Skeletal muscle tissue (tissue), 5 donors: ENCODE data around the gene GBE1. TPM values are rescaled to one million over a fixed set of nuclear protein-coding genes. Genes with fewer than 3 reads are reported as not detected.

ENCODE experiments used
- H3K27ac ChIP-seq: one replicate; pipeline ENCODE4 v1.7.0; 2013; ENCODE audit warnings: mild to moderate bottlenecking, low read depth, low read length, inconsistent platforms
- H3K27me3 ChIP-seq, 3 donors: one replicate each; pipeline ENCODE4 v1.7.0; 2013; ENCODE audit warnings: low read length in 3 of 3; ENCODE audit not compliant: control insufficient read depth in 3 of 3, insufficient read depth in 3 of 3
- H3K36me3 ChIP-seq, 3 donors: one replicate each; pipeline ENCODE4 v1.7.0; 2013; ENCODE audit warnings: low read length in 3 of 3; ENCODE audit not compliant: control insufficient read depth in 3 of 3, insufficient read depth in 3 of 3
- H3K4me1 ChIP-seq, 3 donors: one replicate each; pipeline ENCODE4 v1.7.0; 2013; ENCODE audit warnings: low read length in 3 of 3, mild to moderate bottlenecking in 3 of 3; ENCODE audit not compliant: control insufficient read depth in 3 of 3, insufficient read depth in 3 of 3
- H3K4me3 ChIP-seq, 3 donors: one replicate each; pipeline ENCODE4 v1.7.0; 2013; ENCODE audit warnings: low read length in 3 of 3
- H3K9ac ChIP-seq, 3 donors: one replicate each; pipeline ENCODE4 v1.7.0; 2013; ENCODE audit warnings: low read length in 3 of 3, mild to moderate bottlenecking in 3 of 3, moderate library complexity in 2 of 3, low read depth in 1 of 3
- H3K9me3 ChIP-seq, 3 donors: one replicate each; pipeline ENCODE4 v1.7.0; 2013; ENCODE audit warnings: low read length in 3 of 3; ENCODE audit not compliant: control insufficient read depth in 3 of 3
- small RNA-seq: library from RNA; depleted of rRNA; stranded (forward); fragments of <200 nt; gene quantifications from one replicate; pipeline ENCODE3, GENCODE V24; 2014
- total RNA-seq: library from RNA; depleted of rRNA; stranded (reverse); fragments of >200 nt; gene quantifications from one replicate; pipeline ENCODE4 v1.2.3, GENCODE V29; 2014
- donor health status: Osteomylitis.

The GBE1 gene
- total RNA-seq, 1 donor from 2014 or later, result 26.1 TPM

DNA sequence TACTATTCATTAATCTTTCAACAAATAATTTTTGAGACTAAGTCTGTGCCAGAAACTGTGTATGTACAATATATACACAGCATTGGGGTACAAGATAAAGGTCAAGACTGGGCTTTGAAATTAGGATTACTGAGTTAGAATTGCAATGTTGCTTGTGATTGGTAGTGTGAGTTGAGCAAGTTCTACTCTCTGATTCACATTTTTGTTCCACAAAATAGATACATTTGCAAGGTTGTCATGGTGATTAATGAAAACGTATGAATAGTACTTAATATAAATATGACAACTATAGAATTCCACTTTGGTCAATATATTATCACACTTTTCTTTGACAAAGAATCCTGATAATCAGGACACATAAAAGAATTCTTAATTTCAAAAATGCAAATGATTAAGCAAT, 314.6 kb downstream of the GBE1 start:
- H3K9ac ChIP-seq, result no peak overlapping the region
- no peak overlapping the region for H3K27ac ChIP-seq
- H3K36me3 ChIP-seq, result no peaks in the 10 kb centered on the region
- H3K4me1 ChIP-seq, result peaks cover 0 to 2% (median 0%) of the 10 kb centered on the region in 3 donors
- H3K9me3 ChIP-seq, result no peaks in the 10 kb centered on the region
- no peaks in the 10 kb centered on the region for H3K27me3 ChIP-seq
- no peak overlapping the region for H3K4me3 ChIP-seq

GRCh38 chr3:81445712-81446111, 315.7 kb downstream of the GBE1 start:
- Histone ChIP-seq H3K9ac (no peak overlapping the region), H3K4me3 (no peak overlapping the region), H3K27ac (no peak overlapping the region), H3K4me1 (peaks cover 0 to 2% (median 0%) of the 10 kb centered on the region in 3 donors), H3K36me3 (no peaks in the 10 kb centered on the region), H3K27me3 (no peaks in the 10 kb centered on the region), H3K9me3 (no peaks in the 10 kb centered on the region)

DNA sequence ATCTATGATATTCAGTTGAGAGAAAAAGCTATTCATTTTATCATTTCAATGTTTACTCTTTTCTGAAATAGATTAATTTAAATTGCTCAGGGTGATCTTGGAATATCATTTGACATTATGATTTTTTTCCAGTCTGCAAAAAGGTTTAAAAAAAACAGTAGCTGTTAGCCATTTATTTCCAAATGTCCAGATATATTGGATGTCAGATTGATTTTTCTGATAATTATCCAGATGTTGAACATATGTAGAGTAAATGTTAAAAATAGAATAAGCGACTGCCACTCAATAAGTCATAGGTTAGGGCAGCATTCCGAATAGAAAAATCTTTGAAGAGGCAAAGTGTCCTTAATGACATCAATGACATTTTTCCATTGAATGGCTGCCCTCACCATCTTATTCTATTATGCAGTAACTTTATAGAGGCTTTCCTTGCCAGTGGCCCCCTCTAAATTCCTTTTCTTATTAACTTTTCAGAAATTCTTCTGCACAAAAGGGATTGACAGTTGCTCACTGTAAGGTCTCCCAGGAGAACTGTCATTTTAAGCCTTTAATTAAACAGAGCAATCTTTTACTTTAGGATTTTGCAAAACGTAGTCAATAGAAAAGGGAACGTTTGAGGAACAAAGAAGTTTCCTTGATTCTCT, 316.5 kb downstream of the GBE1 start:
- Histone ChIP-seq H3K9me3 (no peaks in the 10 kb centered on the region), H3K4me3 (no peak overlapping the region), H3K4me1 (peaks cover 0 to 2% (median 0%) of the 10 kb centered on the region in 3 donors), H3K36me3 (no peaks in the 10 kb centered on the region), H3K9ac (no peak overlapping the region), H3K27me3 (no peaks in the 10 kb centered on the region), H3K27ac (no peak overlapping the region)

DNA sequence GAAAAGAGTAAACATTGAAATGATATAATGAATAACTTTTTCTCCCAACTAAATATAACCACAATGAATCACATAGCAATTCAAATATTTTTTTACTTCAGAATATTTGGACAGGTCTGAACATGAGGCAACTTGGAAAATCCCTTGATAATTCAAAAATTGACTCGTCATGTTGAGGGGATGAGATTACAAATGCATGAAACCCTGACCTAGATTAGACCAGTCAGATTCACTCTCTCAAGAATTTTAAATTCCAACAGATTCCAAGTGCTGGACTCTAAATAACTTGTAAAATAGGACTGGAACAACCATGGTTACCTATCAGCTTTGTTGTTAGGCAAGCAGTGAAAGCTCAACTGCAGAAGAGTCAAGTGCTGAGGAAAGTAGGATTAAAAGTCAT, 317.5 kb downstream of the GBE1 start:
- peaks cover 0 to 2% (median 0%) of the 10 kb centered on the region in 3 donors for H3K4me1 ChIP-seq
- H3K9ac ChIP-seq, result no peak overlapping the region
- H3K27me3 ChIP-seq, result no peaks in the 10 kb centered on the region
- no peaks in the 10 kb centered on the region for H3K9me3 ChIP-seq
- no peaks in the 10 kb centered on the region for H3K36me3 ChIP-seq
- H3K27ac ChIP-seq, result no peak overlapping the region
- no peak overlapping the region for H3K4me3 ChIP-seq

- Histone ChIP-seq H3K27ac (no peak overlapping the region), H3K9ac (no peak overlapping the region), H3K27me3 (no peaks in the 10 kb centered on the region), H3K4me1 (peaks cover 0 to 2% (median 0%) of the 10 kb centered on the region in 3 donors), H3K9me3 (no peaks in the 10 kb centered on the region), H3K36me3 (no peaks in the 10 kb centered on the region), H3K4me3 (no peak overlapping the region)
These were observed 318.0 kb downstream of the GBE1 start for GRCh38 chr3:81443457-81443782.

GRCh38 chr3:81442758-81443456, 318.5 kb downstream of the GBE1 start:
- H3K4me3 ChIP-seq, result no peak overlapping the region
- no peak overlapping the region for H3K27ac ChIP-seq
- H3K9me3 ChIP-seq, result no peaks in the 10 kb centered on the region
- H3K4me1 ChIP-seq, result peaks cover 0 to 2% (median 0%) of the 10 kb centered on the region in 3 donors
- no peak overlapping the region for H3K9ac ChIP-seq
- no peaks in the 10 kb centered on the region for H3K36me3 ChIP-seq
- no peaks in the 10 kb centered on the region for H3K27me3 ChIP-seq

- Histone ChIP-seq H3K4me1 (peaks cover 0 to 2% (median 0%) of the 10 kb centered on the region in 3 donors), H3K4me3 (no peak overlapping the region), H3K36me3 (no peaks in the 10 kb centered on the region), H3K9ac (no peak overlapping the region), H3K27ac (no peak overlapping the region), H3K9me3 (no peaks in the 10 kb centered on the region), H3K27me3 (no peaks in the 10 kb centered on the region)
These were observed 320.8 kb downstream of the GBE1 start for GRCh38 chr3:81440661-81441060.

Small RNA genes lying within 50 kb of the gene (small RNA-seq; reads per million reads assigned to genes)
- gene AC017015.1 (not detected), gene RNU2-28P (0.83 reads per million, percentile 75 among the genes with 10 or more reads in this experiment)
